ENCODE results near the gene ZNF143.

The ZNF143 gene

DNA sequence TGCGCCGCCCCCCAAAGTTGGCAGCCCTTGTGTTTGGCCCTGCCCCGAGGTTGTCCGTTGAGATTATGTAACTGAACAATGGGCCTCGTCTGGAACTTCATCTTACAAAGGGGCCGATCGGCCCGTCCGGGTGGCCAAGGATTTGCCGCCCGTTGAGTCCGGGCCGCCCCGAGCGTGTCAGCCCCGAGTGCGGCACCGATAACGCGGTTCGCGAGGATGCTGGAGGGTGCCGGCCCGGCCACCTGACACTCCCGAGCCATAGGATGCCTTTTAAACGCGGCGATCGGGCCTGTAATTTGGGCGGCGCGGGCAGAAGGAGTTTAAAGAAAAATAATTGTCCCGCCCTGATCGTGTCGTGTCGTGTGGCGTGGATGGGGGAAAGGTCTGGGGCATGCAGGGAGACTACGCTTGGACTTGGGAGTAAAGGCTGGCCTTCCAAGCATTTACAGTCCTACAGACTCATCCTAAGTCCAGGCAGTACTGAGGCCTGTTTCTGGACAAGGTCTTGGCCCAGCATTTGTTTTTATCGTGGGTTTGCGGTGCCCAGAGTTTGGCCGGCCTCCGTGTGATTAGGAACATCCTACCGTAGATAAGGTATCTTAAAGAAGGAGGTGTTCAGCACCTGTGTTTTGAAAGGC, 113.9 kb downstream of the ZNF143 start:
- TF ChIP-seq, protein P1, sequence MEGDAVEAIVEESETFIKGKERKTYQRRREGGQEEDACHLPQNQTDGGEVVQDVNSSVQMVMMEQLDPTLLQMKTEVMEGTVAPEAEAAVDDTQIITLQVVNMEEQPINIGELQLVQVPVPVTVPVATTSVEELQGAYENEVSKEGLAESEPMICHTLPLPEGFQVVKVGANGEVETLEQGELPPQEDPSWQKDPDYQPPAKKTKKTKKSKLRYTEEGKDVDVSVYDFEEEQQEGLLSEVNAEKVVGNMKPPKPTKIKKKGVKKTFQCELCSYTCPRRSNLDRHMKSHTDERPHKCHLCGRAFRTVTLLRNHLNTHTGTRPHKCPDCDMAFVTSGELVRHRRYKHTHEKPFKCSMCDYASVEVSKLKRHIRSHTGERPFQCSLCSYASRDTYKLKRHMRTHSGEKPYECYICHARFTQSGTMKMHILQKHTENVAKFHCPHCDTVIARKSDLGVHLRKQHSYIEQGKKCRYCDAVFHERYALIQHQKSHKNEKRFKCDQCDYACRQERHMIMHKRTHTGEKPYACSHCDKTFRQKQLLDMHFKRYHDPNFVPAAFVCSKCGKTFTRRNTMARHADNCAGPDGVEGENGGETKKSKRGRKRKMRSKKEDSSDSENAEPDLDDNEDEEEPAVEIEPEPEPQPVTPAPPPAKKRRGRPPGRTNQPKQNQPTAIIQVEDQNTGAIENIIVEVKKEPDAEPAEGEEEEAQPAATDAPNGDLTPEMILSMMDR (IDR thresholded peaks at IDR 0.05; ENCODE audit: extremely low read depth, insufficient read depth, missing control alignments), result no peak
- in situ Hi-C loops (cut with MboI; ENCODE audit: low pct_unique_long_range_greater_than_20kb, low sequenced_read_pairs, unreplicated experiment), result no loop called here
- DNase-seq (ENCODE audit: low spot score), result no peak

DNA sequence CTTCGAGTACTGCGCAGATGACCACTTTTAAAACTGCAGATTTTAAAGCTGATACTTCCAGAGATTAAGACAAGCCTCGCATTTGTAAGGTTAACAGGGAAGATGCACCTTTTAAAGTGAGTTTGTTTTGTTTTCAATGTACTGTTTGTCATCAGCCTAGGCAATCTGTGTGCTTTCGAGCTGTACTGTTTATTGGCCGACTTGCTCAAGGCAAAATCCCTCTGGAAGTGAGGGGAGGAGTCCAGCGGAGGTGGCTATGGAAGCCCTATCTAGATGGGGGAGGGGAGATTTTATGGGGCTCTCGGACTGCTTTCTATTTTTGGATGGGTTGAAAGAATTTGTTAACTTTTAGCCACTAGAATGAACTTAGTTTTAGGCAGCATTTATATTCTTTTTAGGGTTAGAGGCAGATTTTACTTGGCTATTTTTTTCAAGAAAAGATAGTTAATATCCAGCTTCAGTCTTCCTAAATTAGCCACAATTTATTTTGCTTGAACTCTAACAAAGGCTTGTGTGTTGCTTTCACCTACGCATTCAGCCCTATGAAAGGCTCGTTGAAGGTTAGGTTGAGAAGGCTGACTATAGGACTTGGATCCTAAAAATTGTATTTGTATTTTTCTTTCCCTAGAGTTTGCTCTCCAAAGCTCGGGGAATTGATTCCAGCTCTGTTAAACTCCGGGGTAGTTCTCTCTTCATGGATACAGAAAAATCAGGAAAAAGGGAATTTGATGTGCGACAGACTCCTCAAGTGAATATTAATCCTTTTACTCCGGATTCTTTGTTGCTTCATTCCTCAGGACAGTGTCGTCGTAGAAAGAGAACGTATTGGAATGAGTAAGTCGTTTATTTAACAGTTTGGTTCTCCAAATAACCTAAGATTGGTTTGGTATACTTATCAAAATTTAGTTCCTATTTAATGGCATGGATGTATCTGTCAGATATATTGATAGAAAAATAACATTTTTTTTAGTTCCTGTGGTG, 114.7 kb downstream of the ZNF143 start:
- in situ Hi-C loops (cut with MboI; ENCODE audit: low pct_unique_long_range_greater_than_20kb, low sequenced_read_pairs, unreplicated experiment), result no loop called here
- no peak for DNase-seq (ENCODE audit: low spot score)
- TF ChIP-seq, protein P1 (IDR thresholded peaks at IDR 0.05; ENCODE audit: extremely low read depth, insufficient read depth, missing control alignments), result no peak

DNA sequence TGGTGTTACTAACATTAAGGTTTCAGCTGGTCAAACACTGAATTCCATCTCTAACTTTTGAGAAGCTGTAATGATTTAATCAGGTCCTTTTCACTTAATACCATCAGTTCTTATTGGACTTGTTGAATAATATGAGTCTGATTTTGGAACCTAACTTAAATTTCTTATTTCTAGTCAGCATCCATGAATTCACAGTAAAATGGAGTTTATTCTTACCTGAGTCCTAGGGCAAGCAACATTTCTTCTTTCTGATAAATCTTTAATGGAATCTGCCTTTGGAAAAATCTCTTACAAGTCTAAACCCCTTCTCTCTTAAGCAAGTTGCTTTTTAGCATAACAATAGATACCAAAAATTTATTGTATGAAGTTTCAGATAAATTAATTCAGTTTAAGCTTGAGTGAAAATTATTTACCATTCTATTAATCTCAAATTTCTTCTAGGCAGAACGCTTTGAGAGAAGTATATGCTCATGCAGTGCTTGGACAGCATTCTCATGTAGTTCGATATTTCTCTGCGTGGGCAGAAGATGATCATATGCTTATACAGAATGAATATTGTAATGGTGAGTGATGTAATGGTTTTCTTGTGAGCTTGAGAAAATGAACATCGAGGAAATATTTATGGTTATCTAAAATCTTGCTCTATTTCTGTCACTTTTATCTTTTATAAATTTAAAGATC, 116.0 kb downstream of the ZNF143 start:
- in situ Hi-C loops (cut with MboI; ENCODE audit: low pct_unique_long_range_greater_than_20kb, low sequenced_read_pairs, unreplicated experiment), result no loop called here
- TF ChIP-seq, protein P1 (IDR thresholded peaks at IDR 0.05; ENCODE audit: extremely low read depth, insufficient read depth, missing control alignments), result no peak
- no peak for DNase-seq (ENCODE audit: low spot score)

DNA sequence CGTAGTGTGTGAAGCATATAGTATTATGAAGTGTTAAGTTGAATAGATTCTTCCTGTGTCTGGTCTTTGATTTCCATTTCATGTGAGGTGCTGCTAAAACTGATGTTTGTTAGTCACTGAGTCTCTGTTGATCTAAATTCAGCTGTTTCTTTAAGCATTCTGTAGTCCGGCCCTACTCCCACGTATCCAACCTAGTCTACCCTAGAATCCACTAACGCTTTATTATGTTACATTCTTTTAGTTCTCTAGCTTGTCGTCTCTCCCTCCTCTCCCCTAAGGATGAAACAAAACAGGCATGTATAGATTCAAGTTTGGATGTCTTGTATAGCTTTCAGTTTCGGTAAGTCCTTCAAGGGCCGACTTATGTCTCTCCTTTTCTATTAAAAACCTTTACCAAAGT, 116.7 kb downstream of the ZNF143 start:
- no peak for DNase-seq (ENCODE audit: low spot score)
- in situ Hi-C loops (cut with MboI; ENCODE audit: low pct_unique_long_range_greater_than_20kb, low sequenced_read_pairs, unreplicated experiment), result no loop called here
- TF ChIP-seq, protein P1 (IDR thresholded peaks at IDR 0.05; ENCODE audit: extremely low read depth, insufficient read depth, missing control alignments), result no peak
